ENCODE data around the gene SHROOM3.

GRCh38 chr4:76385974-76386373 is 49.1 kb upstream of the SHROOM3 start:
- TF ChIP-seq POLR2A (IDR thresholded peaks at IDR 0.05; ENCODE audit: low read length) (no peak), GATA1 (IDR thresholded peaks at IDR 0.05; ENCODE audit: low read depth, low read length) (no peak)

Measured in erythroblast (primary cell).